C4-2B (cell line): ENCODE measurements around the gene AMZ1.

Experiments
- H3K27ac ChIP-seq: fragments of 450-650 bp; 2 replicates; pipeline ENCODE4 v1.5.1; 2017
- ZFX ChIP-seq: fragments of 450-650 bp; IDR thresholded peaks from 2 replicates; pipeline ENCODE4 v1.6.1; 2017
- TF ChIP-seq, protein P1 (sequence below): fragments of 450-650 bp; conservative IDR thresholded peaks from 2 replicates; pipeline ENCODE4 v1.5.1; 2017; ENCODE audit warnings: mild to moderate bottlenecking

The AMZ1 gene

DNA sequence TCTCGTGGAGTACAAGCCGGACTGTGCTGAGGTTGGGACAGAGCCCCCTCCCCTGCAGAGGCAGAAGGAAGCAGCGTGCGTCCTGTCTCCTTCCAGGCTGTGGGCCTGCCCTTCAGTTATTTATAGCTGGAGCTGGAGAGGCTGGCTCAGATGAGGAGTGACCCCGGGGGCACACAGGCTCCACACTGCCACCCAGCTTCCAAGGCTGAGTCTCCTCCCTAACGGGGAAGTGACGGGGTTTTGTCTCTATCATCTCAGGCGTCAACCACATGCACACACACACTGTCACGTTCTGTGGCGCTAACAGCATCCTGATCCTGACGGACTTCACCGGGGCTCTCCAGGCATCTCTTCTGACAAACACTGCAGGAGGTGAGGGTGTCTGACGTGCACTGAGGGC, 25.4 kb downstream of the AMZ1 start:
- no peak overlapping the region for H3K27ac ChIP-seq
- no peak for TF ChIP-seq ZFX
- TF ChIP-seq, protein P1, sequence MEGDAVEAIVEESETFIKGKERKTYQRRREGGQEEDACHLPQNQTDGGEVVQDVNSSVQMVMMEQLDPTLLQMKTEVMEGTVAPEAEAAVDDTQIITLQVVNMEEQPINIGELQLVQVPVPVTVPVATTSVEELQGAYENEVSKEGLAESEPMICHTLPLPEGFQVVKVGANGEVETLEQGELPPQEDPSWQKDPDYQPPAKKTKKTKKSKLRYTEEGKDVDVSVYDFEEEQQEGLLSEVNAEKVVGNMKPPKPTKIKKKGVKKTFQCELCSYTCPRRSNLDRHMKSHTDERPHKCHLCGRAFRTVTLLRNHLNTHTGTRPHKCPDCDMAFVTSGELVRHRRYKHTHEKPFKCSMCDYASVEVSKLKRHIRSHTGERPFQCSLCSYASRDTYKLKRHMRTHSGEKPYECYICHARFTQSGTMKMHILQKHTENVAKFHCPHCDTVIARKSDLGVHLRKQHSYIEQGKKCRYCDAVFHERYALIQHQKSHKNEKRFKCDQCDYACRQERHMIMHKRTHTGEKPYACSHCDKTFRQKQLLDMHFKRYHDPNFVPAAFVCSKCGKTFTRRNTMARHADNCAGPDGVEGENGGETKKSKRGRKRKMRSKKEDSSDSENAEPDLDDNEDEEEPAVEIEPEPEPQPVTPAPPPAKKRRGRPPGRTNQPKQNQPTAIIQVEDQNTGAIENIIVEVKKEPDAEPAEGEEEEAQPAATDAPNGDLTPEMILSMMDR, result no peak

DNA sequence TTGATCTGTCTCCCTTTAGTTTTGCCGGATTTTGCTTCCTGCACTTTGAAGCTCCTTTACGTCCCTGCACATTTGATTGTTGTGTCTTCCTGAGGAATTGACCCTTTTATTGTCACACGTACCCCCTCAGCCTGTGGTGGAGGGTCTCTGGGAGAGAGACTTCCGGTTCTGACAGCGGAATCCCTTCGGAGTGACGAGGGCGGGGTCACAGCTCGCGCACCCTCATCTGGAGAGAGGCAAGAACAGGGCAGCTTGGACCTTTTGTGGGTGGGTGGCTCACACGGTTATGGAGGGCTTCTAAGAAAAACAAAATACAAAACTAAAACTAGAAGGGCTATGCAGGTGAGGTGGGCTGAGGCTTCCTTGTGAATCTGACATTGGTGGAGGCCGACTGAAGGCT, 26.0 kb downstream of the AMZ1 start:
- no peak overlapping the region for H3K27ac ChIP-seq
- no peak for TF ChIP-seq ZFX
- TF ChIP-seq, protein P1, result no peak

DNA sequence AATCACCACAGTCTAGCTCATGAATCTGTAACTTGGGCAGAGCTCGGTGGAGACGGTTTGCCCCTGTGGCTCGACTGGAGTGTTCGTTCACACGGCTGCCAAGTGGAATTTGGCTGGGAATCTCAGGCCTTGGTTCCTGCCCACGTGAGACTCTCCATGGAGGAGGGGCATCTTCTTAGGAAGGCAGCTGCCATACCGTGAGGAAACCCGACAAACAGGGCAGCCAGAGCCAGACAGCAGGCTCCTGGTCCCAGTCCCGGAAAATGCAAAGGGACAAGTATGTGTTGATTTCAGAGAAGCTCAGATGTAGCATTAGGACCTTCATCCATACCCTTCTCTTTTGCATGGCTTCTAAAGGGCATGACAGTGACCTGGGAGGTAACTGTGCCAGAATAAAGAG, 26.6 kb downstream of the AMZ1 start:
- H3K27ac ChIP-seq, result no peak overlapping the region
- TF ChIP-seq ZFX, result no peak
- TF ChIP-seq, protein P1, result no peak

- TF ChIP-seq, protein P1, result no peak
- TF ChIP-seq ZFX, result no peak
- no peak overlapping the region for H3K27ac ChIP-seq
Observed at GRCh38 chr7:2715341-2716231, 27.6 kb downstream of the AMZ1 start.

- TF ChIP-seq, protein P1, result no peak
- TF ChIP-seq ZFX, result no peak
Observed at GRCh38 chr7:2716488-2716887, 28.5 kb downstream of the AMZ1 start.

GRCh38 chr7:2716906-2717292, 28.9 kb downstream of the AMZ1 start:
- peak overlapping the region; percentile 27 for H3K27ac ChIP-seq
- TF ChIP-seq, protein P1, result no peak
- no peak for TF ChIP-seq ZFX

More at GRCh38 chr7:2716488-2716887, 28.5 kb downstream of the AMZ1 start:
- H3K27ac ChIP-seq, result no peak overlapping the region; the same call in 1 of the 2 replicates
